CD14-positive monocyte (primary cell): ENCODE results near the gene ESRRG. TPM values are rescaled to one million over a fixed set of nuclear protein-coding genes. Genes with fewer than 3 reads are reported as not detected.

Source experiments
- DNase-seq, 3 donors: peaks; one replicate each; pipeline ENCODE4 v3.0.0-alpha.2; 2011 to 2022
- H2AFZ ChIP-seq: 2 replicates; pipeline ENCODE4 v1.6.0; 2012; ENCODE audit warnings: mild to moderate bottlenecking, low read depth, low read length, inconsistent platforms; ENCODE audit not compliant: insufficient read depth, poor library complexity, severe bottlenecking
- H3K27ac ChIP-seq, 2 donors: 1 replicate in 1 of 2; 2 replicates in 1 of 2; pipeline ENCODE4 v1.5.1; 2012 to 2013; ENCODE audit warnings: low read length in 2 of 2, control low read depth in 1 of 2, inconsistent platforms in 1 of 2, low read depth in 1 of 2, mild to moderate bottlenecking in 1 of 2
- H3K27me3 ChIP-seq, 2 donors: one replicate each; pipeline versions ENCODE4 v1.6.0 to v1.6.1; 2011 to 2013; ENCODE audit warnings: low read length in 2 of 2; ENCODE audit not compliant: control insufficient read depth in 2 of 2, insufficient read depth in 2 of 2
- H3K36me3 ChIP-seq, 2 donors: replicated peaks in 1 of 2; 1 replicate in 1 of 2; 2 replicates in 1 of 2; pipeline versions ENCODE4 v1.5.1 to v1.6.1; 2012 to 2013; ENCODE audit warnings: low read length in 2 of 2, control low read depth in 1 of 2, inconsistent platforms in 1 of 2, mild to moderate bottlenecking in 1 of 2; ENCODE audit not compliant: insufficient read depth in 2 of 2, control insufficient read depth in 1 of 2
- H3K4me1 ChIP-seq, 2 donors: 1 replicate in 1 of 2; 2 replicates in 1 of 2; pipeline versions ENCODE4 v1.5.1 to v1.6.1; 2012 to 2013; ENCODE audit warnings: low read length in 2 of 2, control low read depth in 1 of 2, inconsistent platforms in 1 of 2, mild to moderate bottlenecking in 1 of 2, moderate library complexity in 1 of 2; ENCODE audit not compliant: insufficient read depth in 2 of 2, control insufficient read depth in 1 of 2
- H3K4me2 ChIP-seq: replicated peaks from 2 replicates; pipeline ENCODE3; 2012; ENCODE audit warnings: low read length, moderate library complexity, mild to moderate bottlenecking; ENCODE audit not compliant: poor library complexity, severe bottlenecking; ENCODE audit errors: extremely low read depth
- H3K4me3 ChIP-seq, 3 experiments: fragments of 200-600 bp in 1 of 3; sonication (generic) in 1 of 3; replicated peaks in 1 of 3; 1 replicate in 2 of 3; 2 replicates in 1 of 3; pipeline ENCODE4 v1.5.1; 2011 to 2013; ENCODE audit warnings: low read length in 3 of 3, mild to moderate bottlenecking in 3 of 3, control low read depth in 2 of 3, low read depth in 2 of 3, inconsistent platforms in 1 of 3, moderate library complexity in 1 of 3
- H3K79me2 ChIP-seq: 2 replicates; pipeline ENCODE4 v1.6.0; 2012; ENCODE audit warnings: mild to moderate bottlenecking, control low read depth, inconsistent platforms, low read length, moderate library complexity; ENCODE audit not compliant: insufficient read depth
- H3K9ac ChIP-seq: 2 replicates; pipeline ENCODE4 v1.6.0; 2017; ENCODE audit warnings: low read length, mild to moderate bottlenecking; ENCODE audit not compliant: insufficient read depth, poor library complexity, severe bottlenecking
- H3K9me3 ChIP-seq, 2 donors: replicated peaks in 1 of 2; 1 replicate in 1 of 2; 2 replicates in 1 of 2; pipeline versions ENCODE4 v1.5.1 to v1.6.1; 2012 to 2013; ENCODE audit warnings: low read length in 2 of 2, control low read depth in 1 of 2; ENCODE audit not compliant: control insufficient read depth in 1 of 2, insufficient read depth in 1 of 2
- H4K20me1 ChIP-seq: 2 replicates; pipeline ENCODE4 v1.6.0; 2012; ENCODE audit warnings: mild to moderate bottlenecking, low read length, control low read depth, moderate library complexity; ENCODE audit not compliant: insufficient read depth
- H3K27ac Mint-ChIP-seq, 7 donors: one replicate each; pipeline ENCODE4 v1.8.0; 2020; ENCODE audit warnings: mild to moderate bottlenecking in 7 of 7, mixed read lengths in 7 of 7, moderate library complexity in 6 of 7, inconsistent platforms in 2 of 7
- H3K27me3 Mint-ChIP-seq, 3 donors: one replicate each; pipeline ENCODE4 v1.8.0; 2021 to 2022; ENCODE audit warnings: low read depth in 3 of 3, mild to moderate bottlenecking in 3 of 3, mixed read lengths in 3 of 3, moderate library complexity in 3 of 3, inconsistent platforms in 1 of 3
- H3K36me3 Mint-ChIP-seq, 2 donors: one replicate each; pipeline ENCODE4 v1.8.0; 2020; ENCODE audit warnings: mixed read lengths in 2 of 2, inconsistent platforms in 1 of 2, mild to moderate bottlenecking in 1 of 2
- H3K4me1 Mint-ChIP-seq: one replicate; pipeline ENCODE4 v1.8.0; 2020; ENCODE audit warnings: mild to moderate bottlenecking, mixed read lengths
- H3K4me3 Mint-ChIP-seq, 2 donors: one replicate each; pipeline ENCODE4 v1.8.0; 2020; ENCODE audit warnings: mild to moderate bottlenecking in 2 of 2, mixed read lengths in 2 of 2, moderate library complexity in 1 of 2
- H3K9me3 Mint-ChIP-seq, 7 donors: one replicate each; pipeline ENCODE4 v1.8.0; 2020 to 2022; ENCODE audit warnings: mixed read lengths in 7 of 7, mild to moderate bottlenecking in 6 of 7, moderate library complexity in 6 of 7, inconsistent platforms in 2 of 7
- WGBS: methylation state at CpG from one replicate; pipeline ENCODE4 v1.1.5; 2013; ENCODE audit warnings: missing lambda C conversion rate; ENCODE audit not compliant: insufficient coverage; 5-methylcytosine and 5-hydroxymethylcytosine counted together
- intact Hi-C, 2 donors: fragments of 100-400 bp; cut with micrococcal nuclease; formaldehyde crosslinking; loops; one replicate each; pipeline versions ENCODE4 v1.15.0 to v1.15.1; 2023
- polyA plus RNA-seq, 3 donors: library from polyadenylated mRNA; depleted of rRNA in 1 of 3; unstranded in 2 of 3; stranded (reverse) in 1 of 3; fragments of 300-500 nt in 2 of 3; fragments of >200 nt in 1 of 3; fragmentation: Illumina TruSeq in 2 of 3; gene quantifications; 1 replicate in 2 of 3; 2 replicates in 1 of 3; pipeline ENCODE4 v1.2.3, GENCODE V29; 2012 to 2021
- TF ChIP-seq, protein P1 (sequence below): fragments of 200-600 bp; IDR thresholded peaks from one replicate; pipeline ENCODE4 v1.8.0; 2022; ENCODE audit warnings: antibody characterized with exemption, mild to moderate bottlenecking

The ESRRG gene
- polyA plus RNA-seq, 3 donors: not detected

- Mint-ChIP-seq H3K4me3 (no peak overlapping the region), H3K36me3 (no peaks in the 10 kb centered on the region), H3K4me1 (no peaks in the 10 kb centered on the region), H3K9me3 (peaks cover 0 to 2% (median 0%) of the 10 kb centered on the region in 7 donors), H3K27me3 (peaks cover 0 to 4% (median 0%) of the 10 kb centered on the region in 3 donors), H3K27ac (no peak overlapping the region)
- no peaks in the 10 kb centered on the region for H3K79me2 ChIP-seq
- intact Hi-C loops: no loop called here
- H3K4me3 ChIP-seq: no peak overlapping the region
- H2AFZ ChIP-seq: no peak overlapping the region
- H3K4me1 ChIP-seq: no peaks in the 10 kb centered on the region
- no peaks in the 10 kb centered on the region for H3K27me3 ChIP-seq
- no peaks in the 10 kb centered on the region for H3K9me3 ChIP-seq
- TF ChIP-seq, protein P1, sequence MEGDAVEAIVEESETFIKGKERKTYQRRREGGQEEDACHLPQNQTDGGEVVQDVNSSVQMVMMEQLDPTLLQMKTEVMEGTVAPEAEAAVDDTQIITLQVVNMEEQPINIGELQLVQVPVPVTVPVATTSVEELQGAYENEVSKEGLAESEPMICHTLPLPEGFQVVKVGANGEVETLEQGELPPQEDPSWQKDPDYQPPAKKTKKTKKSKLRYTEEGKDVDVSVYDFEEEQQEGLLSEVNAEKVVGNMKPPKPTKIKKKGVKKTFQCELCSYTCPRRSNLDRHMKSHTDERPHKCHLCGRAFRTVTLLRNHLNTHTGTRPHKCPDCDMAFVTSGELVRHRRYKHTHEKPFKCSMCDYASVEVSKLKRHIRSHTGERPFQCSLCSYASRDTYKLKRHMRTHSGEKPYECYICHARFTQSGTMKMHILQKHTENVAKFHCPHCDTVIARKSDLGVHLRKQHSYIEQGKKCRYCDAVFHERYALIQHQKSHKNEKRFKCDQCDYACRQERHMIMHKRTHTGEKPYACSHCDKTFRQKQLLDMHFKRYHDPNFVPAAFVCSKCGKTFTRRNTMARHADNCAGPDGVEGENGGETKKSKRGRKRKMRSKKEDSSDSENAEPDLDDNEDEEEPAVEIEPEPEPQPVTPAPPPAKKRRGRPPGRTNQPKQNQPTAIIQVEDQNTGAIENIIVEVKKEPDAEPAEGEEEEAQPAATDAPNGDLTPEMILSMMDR: no peak
- H4K20me1 ChIP-seq: no peaks in the 10 kb centered on the region
- no peak overlapping the region for H3K9ac ChIP-seq
- H3K27ac ChIP-seq: no peak overlapping the region
- H3K36me3 ChIP-seq: no peaks in the 10 kb centered on the region
- no peak overlapping the region for H3K4me2 ChIP-seq
- no peak for DNase-seq
- WGBS: 95% methylated on average over 8 of the region's 12 CpGs
These were observed 109.0 kb downstream of the ESRRG start for GRCh38 chr1:216614011-216614934.

DNA sequence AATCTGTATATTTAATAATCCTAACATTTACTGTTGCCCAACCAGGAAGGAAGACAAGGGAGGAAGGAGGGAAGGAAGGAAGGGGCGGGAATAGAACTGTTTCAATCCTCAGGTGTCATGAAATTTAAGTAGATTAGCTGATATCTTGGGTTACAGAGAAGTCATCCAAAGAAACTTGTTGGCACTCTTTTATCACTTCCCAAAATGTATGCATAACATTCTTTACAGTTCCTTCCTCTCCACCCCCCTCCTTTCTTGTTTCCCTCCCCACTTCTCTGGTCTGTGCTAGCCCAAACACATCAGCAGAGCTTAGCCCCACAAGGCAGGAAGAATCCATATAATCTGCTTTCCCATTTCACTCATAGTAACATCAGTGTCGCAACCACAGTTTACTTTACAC, 110.9 kb downstream of the ESRRG start:
- H3K36me3 Mint-ChIP-seq: no peaks in the 10 kb centered on the region
- TF ChIP-seq, protein P1: no peak
- peaks cover 0 to 5% (median 1%) of the 10 kb centered on the region in 3 donors for H3K27me3 Mint-ChIP-seq

More for the DNA sequence above, 110.9 kb downstream of the ESRRG start:
- Histone ChIP-seq H4K20me1 (no peaks in the 10 kb centered on the region), H3K27me3 (no peaks in the 10 kb centered on the region), H3K4me3 (no peak overlapping the region), H3K4me2 (no peak overlapping the region), H3K9me3 (no peaks in the 10 kb centered on the region), H2AFZ (no peak overlapping the region), H3K4me1 (no peaks in the 10 kb centered on the region), H3K79me2 (no peaks in the 10 kb centered on the region), H3K27ac (no peak overlapping the region), H3K36me3 (no peaks in the 10 kb centered on the region), H3K9ac (no peak overlapping the region)
- H3K4me3 Mint-ChIP-seq: no peak overlapping the region
- intact Hi-C loops: no loop called here
- DNase-seq: no peak
- no peaks in the 10 kb centered on the region for H3K4me1 Mint-ChIP-seq
- H3K27ac Mint-ChIP-seq: no peak overlapping the region
- peaks cover 0 to 2% (median 0%) of the 10 kb centered on the region in 7 donors for H3K9me3 Mint-ChIP-seq
- 100% methylated on average over 1 of the region's 2 CpGs for WGBS
